HG02610 (cell line): ENCODE data around the gene KDM4C.

ENCODE experiments used
- ATAC-seq: cut with Tn5 transposase; IDR thresholded peaks from one replicate; pipeline ENCODE4 v1.9.1; 2021; ENCODE audit warnings: mild to moderate bottlenecking, moderate library complexity; ENCODE audit not compliant: unreplicated experiment

The KDM4C gene

DNA sequence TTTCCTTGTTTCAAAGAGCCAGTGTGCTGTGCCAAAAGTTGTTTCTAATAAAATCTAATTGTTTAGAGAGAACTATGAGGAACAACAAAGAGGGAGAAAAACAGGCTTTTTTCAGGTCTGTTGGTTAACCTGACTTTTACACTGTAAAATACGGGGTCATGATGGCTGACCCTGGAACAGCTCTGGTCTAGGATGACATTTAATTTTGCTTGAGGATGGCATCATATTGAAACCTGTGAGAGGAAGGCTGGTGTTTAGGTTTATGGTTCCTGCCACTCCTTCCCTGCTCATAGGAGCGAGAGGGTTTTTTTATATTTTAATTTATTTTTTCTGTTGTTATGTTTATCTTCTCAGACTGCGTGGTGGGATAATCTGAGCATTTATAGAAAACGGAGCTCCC, 327.6 kb downstream of the KDM4C start:
- ATAC-seq, result no peak

DNA sequence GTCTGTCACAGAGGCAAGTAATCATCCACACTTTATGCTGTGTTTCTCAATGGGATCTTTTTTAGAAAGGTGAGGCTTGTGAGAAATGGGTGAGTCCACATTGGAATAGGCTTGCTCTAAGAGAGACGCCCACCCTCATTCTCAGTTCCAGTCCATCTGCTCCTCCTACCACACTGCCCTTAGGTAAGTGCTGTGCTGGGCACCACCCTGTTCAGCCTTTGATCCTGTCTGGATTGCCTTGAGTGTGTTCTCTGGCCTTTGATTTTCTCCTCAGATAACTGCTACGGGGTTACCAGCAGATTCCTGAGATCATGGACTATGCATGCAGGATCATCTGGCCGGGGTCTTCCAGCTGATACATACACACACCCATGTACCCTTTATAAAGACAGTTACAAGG, 328.6 kb downstream of the KDM4C start:
- ATAC-seq, result no peak

DNA sequence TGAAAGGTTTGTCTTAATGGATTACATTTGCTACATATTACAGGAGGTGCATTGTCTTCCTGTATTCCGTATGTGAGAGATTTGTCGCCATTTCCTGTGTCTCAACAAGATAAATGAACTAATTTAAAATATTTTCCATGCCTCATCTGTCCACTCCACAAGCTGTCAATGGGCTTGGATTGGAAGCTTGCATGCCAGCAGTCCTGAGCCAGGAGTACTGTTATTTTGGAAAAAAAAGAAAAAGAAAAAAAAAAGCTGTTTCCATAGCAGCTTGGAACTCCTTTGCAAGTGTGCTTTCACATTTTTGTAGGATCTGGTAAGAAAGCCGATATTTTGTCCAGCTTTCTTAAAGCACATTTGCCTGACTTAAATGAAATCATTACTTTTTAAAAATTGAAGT, 330.8 kb downstream of the KDM4C start:
- no peak for ATAC-seq

DNA sequence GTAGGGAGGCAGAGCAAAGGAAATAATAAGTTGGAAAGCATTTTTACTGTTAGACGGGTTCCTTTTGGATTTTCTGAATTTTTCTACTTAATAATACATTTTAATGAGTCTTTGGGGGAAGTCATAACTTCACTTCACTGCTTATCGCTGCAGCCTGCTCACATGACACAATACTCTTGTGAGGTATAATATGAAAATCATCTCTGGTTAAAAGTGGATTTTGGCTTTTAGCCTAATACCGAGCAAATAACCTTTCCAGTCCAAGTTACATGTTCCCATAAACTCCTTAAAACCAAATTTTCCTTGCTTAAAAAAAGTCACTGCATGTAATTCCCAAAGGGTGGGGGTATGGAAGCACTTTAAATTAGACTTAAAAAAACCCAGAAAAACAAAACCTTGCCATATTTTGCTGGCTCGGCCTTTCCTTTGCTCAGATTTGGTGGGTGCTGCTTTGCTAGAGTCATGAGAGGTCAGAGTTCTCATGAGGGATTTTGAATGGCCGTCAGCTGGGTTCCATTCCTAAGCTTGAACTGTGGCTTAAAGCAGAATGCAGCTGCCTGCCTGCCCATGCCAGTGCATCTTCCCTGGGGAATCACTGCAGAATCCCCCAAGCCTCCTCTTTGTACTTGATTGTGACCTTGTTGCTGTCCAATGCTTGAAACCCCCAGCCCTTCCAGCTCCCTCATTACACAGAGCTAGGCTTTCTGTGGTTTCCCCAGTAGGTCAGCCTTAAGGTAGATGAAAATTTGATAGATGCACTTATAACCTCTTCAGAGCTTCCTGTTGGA, 331.8 kb downstream of the KDM4C start:
- ATAC-seq, result peak; percentile 48

DNA sequence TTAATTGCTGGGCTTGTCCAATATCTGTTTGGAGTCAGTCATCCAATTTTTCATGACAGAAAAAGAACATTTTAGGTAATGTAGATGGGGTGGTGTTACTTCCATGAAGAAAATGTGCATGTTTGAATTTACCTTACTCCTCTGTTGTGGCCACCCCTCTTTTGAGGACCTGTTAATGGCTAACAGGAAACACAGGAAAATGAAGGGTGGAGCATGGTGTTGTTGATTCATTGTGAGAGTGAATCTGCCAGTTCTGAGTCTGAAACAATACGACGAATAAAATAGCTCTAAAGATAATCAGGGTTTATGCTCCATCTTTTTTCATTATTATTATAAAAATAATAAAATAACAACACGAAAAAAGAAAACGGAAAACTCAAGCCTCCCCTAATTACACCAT, 335.3 kb downstream of the KDM4C start:
- no peak for ATAC-seq

DNA sequence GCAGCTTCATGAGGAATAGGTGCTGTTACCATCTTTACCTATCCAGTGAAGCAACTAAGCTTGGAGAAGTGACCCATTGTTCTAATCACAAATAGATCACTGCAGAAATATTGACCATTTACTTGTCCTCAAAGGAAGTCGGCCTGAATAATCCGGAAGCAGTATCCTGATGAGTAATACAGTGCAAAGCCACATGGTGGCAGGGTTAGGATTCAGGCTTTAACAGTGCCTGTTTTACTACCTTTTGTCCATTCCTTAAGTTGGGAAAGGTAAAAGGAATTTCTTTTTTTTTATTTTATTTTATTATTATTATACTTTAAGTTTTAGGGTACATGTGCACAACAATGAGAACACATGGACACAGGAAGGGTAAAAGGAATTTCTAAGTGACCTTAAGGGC, 336.3 kb downstream of the KDM4C start:
- ATAC-seq, result no peak

DNA sequence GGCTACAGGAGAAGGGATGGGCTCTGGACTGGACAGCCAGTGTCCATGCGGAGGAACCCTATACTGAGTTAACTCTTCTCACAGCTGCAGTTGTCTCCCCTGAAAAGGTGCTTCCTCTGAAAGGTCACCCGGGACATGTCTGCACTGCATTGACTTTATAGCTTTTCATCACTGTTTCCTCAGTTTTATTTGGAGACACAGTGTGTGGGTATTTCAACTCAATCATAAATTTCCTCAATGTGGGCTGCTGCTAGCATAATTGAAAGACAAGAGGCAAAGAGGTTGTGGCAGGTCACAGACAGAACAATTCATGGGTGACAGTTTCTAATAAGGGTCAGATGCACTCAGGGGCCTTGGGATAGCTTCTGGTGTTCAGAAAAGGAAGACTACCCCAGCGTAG, 336.8 kb downstream of the KDM4C start:
- ATAC-seq, result peak; percentile 18

DNA sequence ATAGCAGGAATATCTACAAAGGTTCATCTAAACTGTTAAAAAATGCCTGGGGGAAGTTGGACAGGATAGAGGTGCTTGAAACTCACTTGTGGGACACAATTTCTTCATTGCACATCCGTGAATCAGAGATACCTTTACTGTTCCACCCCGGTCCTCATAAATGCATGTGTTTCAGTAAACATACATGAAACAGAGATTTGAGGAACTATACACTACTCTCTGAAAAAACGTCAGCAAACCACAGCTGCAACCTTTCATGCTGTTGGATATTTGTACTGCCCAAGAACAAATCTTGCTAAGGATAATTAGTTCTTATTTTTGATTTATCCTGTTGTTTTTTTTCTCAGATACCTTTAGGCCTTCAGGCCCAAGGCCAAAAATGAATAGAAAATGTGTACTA, 337.3 kb downstream of the KDM4C start:
- peak; percentile 76 for ATAC-seq

DNA sequence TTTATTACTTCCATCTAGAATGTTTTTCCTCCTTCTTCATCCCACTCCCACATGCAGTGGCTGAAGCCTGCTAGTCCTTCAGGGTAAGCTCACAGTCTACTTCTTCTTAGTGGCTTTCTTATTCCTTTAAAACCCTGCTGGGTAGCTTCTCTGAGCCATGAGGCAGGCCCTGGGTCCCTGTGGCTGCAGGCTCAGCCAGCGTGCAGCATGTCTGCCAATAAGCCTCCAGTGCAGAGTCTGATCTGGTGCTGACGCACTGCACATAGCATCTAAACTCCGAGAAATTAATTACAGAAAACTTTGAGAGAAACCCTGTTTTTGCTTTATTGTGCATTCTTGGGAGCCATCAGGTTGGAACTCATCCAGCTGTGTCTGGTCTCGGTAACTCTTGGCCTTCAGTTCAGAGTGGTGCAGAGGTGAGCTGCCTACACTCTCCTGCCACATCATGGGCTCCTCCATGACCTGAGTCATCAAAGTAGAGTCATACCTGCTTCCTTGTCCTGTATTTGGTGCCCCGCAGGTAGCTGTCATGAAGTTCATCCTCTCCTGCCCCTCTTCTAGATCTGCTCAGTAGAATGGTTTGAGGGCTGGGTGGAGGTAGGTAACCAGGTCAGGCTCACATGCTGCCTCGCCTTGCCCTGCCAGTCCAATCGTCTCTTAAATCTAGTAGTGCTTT, 339.4 kb downstream of the KDM4C start:
- no peak for ATAC-seq

DNA sequence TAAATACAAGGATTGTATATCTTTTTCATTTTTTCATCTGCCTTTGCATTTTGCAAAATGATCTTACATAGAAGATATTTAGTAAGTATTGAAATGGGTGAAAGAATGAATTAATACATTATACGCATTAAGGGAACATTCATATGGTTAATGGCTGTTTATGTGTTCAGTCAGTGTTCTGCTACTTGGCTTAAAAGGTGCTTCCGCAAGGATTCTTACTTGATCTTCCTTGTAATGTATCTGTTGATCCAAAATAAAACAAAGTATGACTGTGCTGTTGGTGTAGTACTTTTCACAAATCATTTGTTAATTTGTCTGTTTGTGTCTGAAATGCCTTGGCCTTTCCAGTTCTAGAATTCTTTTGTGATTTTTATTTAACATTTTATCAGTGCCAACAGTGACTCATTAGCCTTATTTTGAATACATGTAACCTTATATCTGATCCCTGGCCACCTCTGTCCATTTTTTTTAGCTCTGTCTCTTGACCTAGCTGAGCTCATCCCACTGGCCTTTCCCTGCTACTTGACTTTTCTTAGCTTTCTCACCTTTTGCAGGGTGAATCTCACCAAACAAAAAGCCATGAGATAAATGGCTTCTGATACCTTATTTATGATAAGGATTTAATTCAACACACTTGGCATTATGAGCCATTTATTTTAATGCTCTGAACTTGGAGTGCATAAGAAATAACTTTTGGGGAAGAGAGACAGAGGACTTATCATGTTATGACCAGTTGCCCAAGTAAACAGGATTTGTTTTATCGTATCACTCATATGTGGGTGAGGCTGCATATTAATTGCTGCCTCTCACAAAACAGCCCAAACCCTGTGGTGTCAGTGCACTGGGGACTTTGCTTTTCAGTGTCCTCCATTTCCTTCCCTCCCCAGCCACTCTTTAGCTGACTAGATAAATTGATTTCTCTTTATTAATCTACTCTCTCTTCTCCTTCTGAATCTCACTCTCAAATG, 340.3 kb downstream of the KDM4C start:
- ATAC-seq, result no peak

DNA sequence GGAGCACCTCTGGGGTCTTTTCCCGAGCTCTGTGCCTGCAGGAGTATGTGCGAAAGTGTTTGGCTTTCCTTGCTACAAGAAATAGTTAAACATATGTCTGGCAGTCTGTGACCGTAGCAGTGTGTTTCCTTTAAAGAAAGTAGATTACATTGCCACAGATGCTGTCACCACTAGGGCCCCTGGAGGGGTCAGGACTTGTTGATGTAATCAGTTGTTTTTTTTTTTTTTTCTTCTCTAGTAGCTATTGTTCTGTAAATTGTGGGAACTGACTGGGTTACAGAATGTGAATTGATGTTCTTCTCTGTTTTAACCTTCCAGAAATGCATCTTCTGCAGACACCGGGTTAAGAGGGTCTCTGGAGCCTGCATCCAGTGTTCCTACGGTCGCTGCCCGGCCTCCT, 345.6 kb downstream of the KDM4C start:
- no peak for ATAC-seq

DNA sequence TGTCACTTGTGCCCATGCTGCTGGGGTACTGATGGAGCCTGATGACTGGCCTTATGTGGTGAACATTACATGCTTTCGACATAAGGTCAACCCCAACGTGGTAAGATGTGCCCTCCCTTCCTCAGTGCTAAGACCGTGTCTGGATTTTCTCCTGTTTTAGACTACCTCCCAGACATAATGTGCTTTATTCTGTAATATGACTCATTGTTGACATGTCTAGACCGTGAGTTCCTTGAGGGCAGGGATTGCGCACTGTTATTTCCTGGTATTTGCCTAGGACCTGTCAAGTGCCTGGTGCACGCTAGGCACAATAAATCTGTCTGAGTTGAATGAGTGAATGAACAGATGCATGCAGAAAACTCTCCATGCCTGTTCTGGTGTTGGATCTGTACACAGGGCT, 346.0 kb downstream of the KDM4C start:
- no peak for ATAC-seq

DNA sequence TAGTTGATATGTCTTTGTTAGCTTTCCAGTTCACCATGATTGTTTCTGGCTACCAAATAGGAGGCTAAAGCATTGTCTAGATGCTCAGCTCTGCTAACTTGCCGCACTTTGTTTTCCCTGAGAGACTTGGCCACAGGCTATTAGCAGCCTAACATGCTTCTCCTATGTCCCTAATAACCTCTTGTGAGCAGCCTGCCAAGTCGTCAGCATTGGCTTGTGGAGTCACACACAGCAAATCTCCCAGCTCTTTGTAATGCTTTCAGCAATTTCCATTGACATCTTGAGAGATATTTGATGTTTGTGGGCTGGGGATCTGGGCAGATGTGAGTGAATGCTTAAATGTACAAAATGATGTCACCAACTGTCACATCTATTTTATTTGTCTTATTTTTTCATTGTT, 346.9 kb downstream of the KDM4C start:
- ATAC-seq, result no peak

DNA sequence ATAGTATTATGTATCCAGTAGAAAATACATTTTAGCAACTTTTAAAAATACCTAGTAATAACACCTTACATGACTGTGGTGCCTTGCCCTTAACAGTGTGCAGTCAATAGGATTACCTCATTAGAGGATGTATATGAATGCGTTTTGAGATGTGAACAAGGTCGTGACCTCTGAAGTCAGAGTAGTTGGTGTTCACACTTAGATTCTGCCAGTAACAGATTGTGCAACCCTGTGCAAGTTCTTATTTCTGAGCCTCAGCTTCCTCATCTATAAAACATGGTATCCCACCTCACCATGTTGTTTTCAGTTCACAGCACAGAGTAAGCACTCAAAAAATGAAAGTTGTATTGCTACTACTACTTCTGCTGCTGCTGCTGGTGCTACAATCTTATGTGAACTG, 347.3 kb downstream of the KDM4C start:
- no peak for ATAC-seq

DNA sequence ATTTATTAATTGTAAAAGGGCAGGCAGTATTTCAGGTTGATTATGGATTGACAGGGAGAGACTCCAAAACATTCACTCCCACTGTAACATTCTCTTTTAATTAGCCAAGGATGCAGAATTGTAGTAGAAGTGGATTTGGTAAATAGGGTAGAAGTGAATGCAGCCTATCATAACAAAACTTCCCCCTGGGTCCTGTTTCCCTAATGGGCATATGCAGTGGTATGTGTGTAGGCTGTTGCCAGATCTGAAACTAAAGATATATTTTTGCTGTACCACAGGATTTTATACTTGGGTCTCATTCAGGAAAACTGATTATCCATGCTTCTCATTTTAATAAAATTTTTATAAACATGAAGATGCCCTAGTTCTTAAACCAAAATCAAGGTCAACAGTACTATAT, 351.2 kb downstream of the KDM4C start:
- ATAC-seq, result no peak

DNA sequence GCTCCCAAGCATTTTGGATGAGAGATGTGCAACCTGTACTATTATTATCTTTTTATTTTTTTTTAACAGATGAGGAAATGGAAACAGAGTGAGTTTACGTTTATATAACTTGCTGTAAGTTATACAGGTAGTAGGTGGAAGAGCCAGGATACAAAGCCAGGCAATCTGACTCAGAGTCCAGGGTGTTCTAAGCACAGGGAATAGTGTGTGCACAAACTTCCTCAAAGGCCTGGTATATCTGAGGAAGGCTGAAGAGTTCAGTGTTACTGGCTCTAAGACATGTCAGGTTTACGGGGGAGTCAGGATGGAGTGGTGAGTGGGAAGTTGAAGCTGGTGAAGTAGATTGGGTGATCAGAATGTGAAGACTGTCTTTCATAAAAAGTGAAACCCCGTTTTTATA, 353.6 kb downstream of the KDM4C start:
- no peak for ATAC-seq

DNA sequence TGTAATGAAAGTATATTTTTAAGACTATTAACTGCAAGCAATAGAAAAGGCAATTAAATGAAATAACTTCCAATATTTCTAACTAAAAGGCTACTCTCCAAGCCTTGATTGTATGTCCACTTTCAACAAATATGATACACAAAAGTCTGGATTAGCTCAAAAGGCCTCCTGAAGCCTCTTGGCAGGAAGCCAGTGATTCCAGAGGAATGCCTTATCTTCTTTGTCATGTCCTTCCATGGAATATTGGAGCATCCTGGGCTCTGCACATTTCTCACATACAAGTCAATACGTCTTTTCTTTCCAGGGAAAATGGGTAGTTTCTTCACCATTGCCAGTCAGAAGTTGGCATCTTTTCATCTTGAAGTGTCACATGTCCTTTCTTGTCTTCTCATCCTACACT, 357.8 kb downstream of the KDM4C start:
- ATAC-seq, result no peak

DNA sequence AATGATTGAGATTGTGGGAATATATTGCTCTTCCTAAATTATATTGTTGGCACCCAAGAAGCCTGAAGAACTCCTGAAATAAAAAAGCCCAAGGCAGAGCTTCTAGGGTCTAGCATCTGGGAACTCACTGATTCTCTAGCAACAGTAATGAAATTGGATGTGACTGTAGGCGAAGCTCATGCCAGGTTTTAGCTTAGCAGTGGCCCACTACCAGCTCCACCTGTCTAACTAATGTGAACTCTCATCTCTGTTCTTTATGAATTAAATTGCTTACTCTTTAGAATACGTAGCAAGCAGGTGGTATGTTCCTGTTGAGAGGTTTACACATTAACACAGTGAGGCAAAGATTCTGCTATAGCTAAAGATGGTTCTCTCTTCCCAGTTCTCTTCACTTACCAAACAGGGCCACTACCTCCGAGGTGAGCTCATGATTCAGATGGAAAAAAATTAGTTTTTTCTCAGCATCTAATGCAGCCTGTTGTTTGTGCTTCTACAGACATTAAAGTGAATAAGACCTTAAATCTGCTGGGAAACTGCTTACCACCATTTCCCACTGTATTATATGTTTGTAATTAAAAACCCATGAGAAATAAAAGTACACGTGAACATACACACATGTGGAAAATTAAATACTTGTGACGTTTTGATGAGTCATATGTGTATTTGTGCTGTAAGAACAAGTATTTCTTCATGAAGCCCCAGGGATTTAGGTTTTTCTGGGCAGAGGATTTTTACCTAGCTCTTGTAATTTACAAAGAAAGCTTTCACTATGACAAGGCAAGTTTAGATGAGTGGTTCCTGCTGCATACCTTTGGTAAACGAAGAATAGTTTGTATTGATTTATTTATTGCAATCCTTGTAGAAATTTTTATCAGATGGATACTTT, 360.1 kb downstream of the KDM4C start:
- peak; percentile 52 for ATAC-seq

DNA sequence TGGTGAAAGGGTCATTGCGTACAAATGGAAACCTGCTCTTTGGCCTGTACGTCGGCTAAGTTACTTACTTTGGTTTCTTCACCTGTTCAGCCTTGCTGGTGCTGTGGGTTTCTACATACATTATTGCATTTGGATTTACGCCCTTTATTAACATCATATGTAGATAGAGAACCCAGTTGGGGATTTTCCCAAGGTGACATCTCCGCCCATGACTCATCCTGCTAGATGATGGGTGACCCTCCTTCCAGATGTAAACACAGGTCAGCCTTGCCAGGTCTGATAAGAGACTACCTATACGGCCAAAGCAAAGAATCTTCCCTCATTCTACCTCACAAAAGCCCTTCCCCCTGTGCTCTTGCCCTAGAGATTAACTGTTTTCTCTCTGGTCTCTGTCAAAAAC, 360.9 kb downstream of the KDM4C start:
- peak; percentile 37 for ATAC-seq

DNA sequence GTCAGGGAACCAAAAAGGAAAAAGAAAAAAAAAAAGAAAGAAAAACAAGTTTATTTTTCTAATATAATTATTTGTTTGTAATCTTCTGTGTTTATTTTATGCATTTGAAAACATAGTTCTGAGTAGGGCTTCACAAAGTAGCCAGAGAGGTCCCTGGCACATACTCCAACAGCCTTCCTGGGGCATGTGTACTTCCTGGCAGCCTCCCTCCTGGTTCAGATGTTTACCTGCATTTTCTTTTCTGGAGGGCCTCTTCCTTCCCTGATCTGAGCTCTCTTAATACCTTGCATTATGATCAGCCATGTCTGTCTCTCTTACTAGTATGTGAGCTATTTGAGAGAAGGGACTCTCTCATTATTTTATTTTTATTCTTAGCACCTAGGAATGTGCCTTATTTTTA, 361.8 kb downstream of the KDM4C start:
- no peak for ATAC-seq

DNA sequence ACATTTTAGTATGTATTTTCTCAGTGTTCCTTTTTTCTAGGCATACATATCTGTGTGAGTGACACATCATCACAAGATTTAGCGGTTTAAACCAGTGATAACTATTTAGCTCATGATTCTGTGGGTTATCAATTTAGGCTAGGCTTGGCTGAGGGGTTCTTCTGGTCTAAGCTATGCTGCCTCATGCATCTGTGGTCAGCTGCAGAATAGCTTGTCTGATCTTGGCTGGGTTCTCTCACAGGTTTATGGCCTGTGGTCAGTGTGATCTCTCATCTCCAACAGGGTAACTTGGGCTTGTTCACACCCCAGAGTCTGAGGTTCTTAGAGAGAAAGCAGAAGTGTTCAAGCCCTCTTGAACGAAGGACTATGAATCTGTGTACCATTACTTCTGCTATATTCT, 363.3 kb downstream of the KDM4C start:
- peak; percentile 84 for ATAC-seq
